RWPE2 (cell line): ENCODE data around the gene LRRTM1.

Source experiments
- ATAC-seq: fragments of 200-7000 bp; cut with Tn5 transposase; 3 replicates; pipeline ENCODE4 v1.9.1; 2021; ENCODE audit warnings: low read depth
- DNase-seq: peaks from one replicate; pipeline ENCODE4 v3.0.0-alpha.2; 2020; ENCODE audit warnings: low spot score
- H3K27ac ChIP-seq: fragments of 450-650 bp; 2 replicates; pipeline ENCODE4 v1.5.1; 2017; ENCODE audit warnings: mild to moderate bottlenecking; ENCODE audit not compliant: poor library complexity, severe bottlenecking
- H3K27me3 ChIP-seq: fragments of 250-450 bp; sonication (Bioruptor Pico); 2 replicates; pipeline ENCODE4 v1.5.1; 2021; ENCODE audit warnings: mild to moderate bottlenecking, moderate library complexity; ENCODE audit not compliant: insufficient read depth, poor library complexity, severe bottlenecking
- H3K36me3 ChIP-seq: fragments of 250-450 bp; sonication (Bioruptor Pico); 2 replicates; pipeline ENCODE4 v1.5.1; 2020; ENCODE audit warnings: low read depth, mild to moderate bottlenecking, moderate library complexity
- H3K4me1 ChIP-seq: fragments of 250-450 bp; sonication (Bioruptor Pico); 2 replicates; pipeline ENCODE4 v1.5.1; 2021; ENCODE audit warnings: mild to moderate bottlenecking, moderate library complexity; ENCODE audit not compliant: insufficient read depth, poor library complexity, severe bottlenecking
- H3K4me3 ChIP-seq: fragments of 250-450 bp; sonication (Bioruptor Pico); 2 replicates; pipeline ENCODE4 v1.5.1; 2021; ENCODE audit warnings: mild to moderate bottlenecking, moderate library complexity; ENCODE audit not compliant: severe bottlenecking
- H3K9me3 ChIP-seq: fragments of 250-450 bp; sonication (Bioruptor Pico); 2 replicates; pipeline ENCODE4 v1.5.1; 2021; ENCODE audit warnings: mild to moderate bottlenecking, moderate library complexity; ENCODE audit not compliant: severe bottlenecking
- CTCF ChIP-seq: fragments of 450-650 bp; IDR thresholded peaks from one replicate; pipeline ENCODE4 v1.5.1; 2017; ENCODE audit warnings: mild to moderate bottlenecking, moderate library complexity; ENCODE audit not compliant: poor library complexity, severe bottlenecking

LRRTM1 gene

GRCh38 chr2:80338794-80339193 lies 34.2 kb upstream of the LRRTM1 start:
- Histone ChIP-seq H3K4me1 (no peaks in the 10 kb centered on the region), H3K36me3 (no peaks in the 10 kb centered on the region), H3K9me3 (no peaks in the 10 kb centered on the region), H3K4me3 (no peak overlapping the region), H3K27me3 (peaks cover 3% of the 10 kb centered on the region), H3K27ac (no peak overlapping the region)
- DNase-seq (no peak), ATAC-seq (no peak)
- no peak for TF ChIP-seq CTCF

GRCh38 chr2:80335411-80335810 lies 30.9 kb upstream of the LRRTM1 start:
- H3K9me3 ChIP-seq, result no peaks in the 10 kb centered on the region
- ATAC-seq (no peak), DNase-seq (no peak)
- H3K4me3 ChIP-seq, result no peak overlapping the region
- H3K36me3 ChIP-seq, result no peaks in the 10 kb centered on the region
- H3K27ac ChIP-seq, result no peak overlapping the region
- H3K27me3 ChIP-seq, result peaks cover 1% of the 10 kb centered on the region
- no peaks in the 10 kb centered on the region for H3K4me1 ChIP-seq
- TF ChIP-seq CTCF, result no peak

DNA sequence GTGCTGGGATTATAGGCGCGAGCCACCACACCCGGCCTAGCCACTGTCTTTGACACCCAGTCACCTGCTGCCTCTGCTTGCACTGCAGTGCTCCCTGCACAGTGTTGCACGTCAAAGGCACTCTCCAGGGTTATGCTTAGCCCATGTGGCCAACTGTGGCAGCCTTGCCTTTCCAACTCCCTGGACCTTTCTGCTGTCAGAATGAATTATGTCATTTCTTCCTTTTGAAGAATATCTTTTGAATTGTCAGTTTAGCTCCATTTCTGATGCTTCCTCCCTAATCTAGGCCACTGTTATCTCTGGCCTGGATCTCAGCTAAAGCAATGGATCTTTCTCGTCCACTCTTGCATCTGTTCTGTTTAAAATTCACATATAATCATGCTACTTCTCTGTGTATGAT lies 29.3 kb upstream of the LRRTM1 start:
- Histone ChIP-seq H3K27me3 (no peaks in the 10 kb centered on the region), H3K36me3 (no peaks in the 10 kb centered on the region), H3K4me3 (no peak overlapping the region), H3K9me3 (no peaks in the 10 kb centered on the region), H3K27ac (no peak overlapping the region), H3K4me1 (no peaks in the 10 kb centered on the region)
- DNase-seq (no peak), ATAC-seq (no peak)
- TF ChIP-seq CTCF, result no peak

- Histone ChIP-seq H3K36me3 (no peaks in the 10 kb centered on the region), H3K4me3 (no peak overlapping the region), H3K27ac (no peak overlapping the region), H3K27me3 (peaks cover 7% of the 10 kb centered on the region), H3K4me1 (no peaks in the 10 kb centered on the region), H3K9me3 (no peaks in the 10 kb centered on the region)
- DNase-seq (no peak), ATAC-seq (no peak)
- TF ChIP-seq CTCF, result no peak
Observed at GRCh38 chr2:80330527-80331450, 26.2 kb upstream of the LRRTM1 start.

DNA sequence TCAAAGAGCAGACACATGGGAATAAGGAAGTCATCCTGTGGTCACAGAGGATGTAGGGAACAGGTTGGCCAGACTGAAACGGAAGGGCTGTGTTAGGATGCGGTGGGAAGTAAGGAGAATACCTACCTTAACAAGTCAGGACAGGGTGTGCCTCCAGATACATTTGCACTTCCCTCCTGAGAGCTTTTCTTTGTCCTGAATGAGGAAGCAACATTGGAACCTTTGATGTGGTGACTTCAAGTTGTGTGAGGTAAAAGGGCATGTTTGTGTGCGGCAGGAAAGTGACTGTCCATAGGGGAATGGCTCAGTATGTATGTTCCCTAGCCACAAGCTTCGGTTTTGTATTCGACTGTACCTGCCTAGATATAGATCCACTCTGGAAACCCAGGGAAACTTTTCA lies 24.9 kb upstream of the LRRTM1 start:
- TF ChIP-seq CTCF, result no peak
- DNase-seq, result no peak
- ATAC-seq, result no peak

More for the DNA sequence above, 24.9 kb upstream of the LRRTM1 start:
- Histone ChIP-seq H3K27me3 (peaks cover 20% of the 10 kb centered on the region), H3K4me1 (no peaks in the 10 kb centered on the region), H3K27ac (no peak overlapping the region), H3K4me3 (no peak overlapping the region), H3K9me3 (no peaks in the 10 kb centered on the region), H3K36me3 (no peaks in the 10 kb centered on the region)
